Transverse colon (tissue), 4 donors: ENCODE data around the gene MRPL16. TPM values are rescaled to one million over a fixed set of nuclear protein-coding genes. Genes with fewer than 3 reads are reported as not detected.

ENCODE experiments used
- DNase-seq: peaks from one replicate; pipeline ENCODE4 v3.0.0-alpha.2; 2019
- H3K27ac ChIP-seq, 4 donors: fragments of 200-600 bp; sonication (generic); 2 replicates each; pipeline ENCODE4 v1.5.1; 2016 to 2018; ENCODE audit warnings: inconsistent platforms in 4 of 4
- H3K27me3 ChIP-seq: fragments of 200-600 bp; sonication (generic); 2 replicates; pipeline ENCODE4 v1.5.1; 2017; ENCODE audit warnings: inconsistent platforms
- H3K36me3 ChIP-seq, 4 donors: fragments of 200-600 bp; sonication (generic); 2 replicates each; pipeline ENCODE4 v1.5.1; 2017 to 2019; ENCODE audit warnings: inconsistent platforms in 4 of 4
- H3K4me1 ChIP-seq, 4 donors: fragments of 200-600 bp; sonication (generic); 2 replicates each; pipeline ENCODE4 v1.5.1; 2017 to 2020; ENCODE audit warnings: inconsistent platforms in 4 of 4
- H3K4me3 ChIP-seq, 4 donors: fragments of 200-600 bp; sonication (generic); 1 replicate in 1 of 4; 2 replicates in 3 of 4; pipeline versions ENCODE4 v1.5.1 to v1.6.1; 2017 to 2019; ENCODE audit warnings: inconsistent platforms in 4 of 4
- H3K9me3 ChIP-seq, 2 donors: fragments of 200-600 bp; sonication (generic); 2 replicates each; pipeline ENCODE4 v1.5.1; 2017 to 2019; ENCODE audit warnings: inconsistent platforms in 2 of 2
- CTCF ChIP-seq, 5 experiments: fragments of 200-600 bp in 3 of 5; fragments of 450-650 bp in 2 of 5; sonication (generic) in 3 of 5; IDR thresholded peaks; 1 replicate in 2 of 5; 2 replicates in 3 of 5; pipeline ENCODE4 v1.5.1; 2016 to 2017; ENCODE audit warnings: antibody characterized with exemption in 5 of 5, inconsistent platforms in 3 of 5, mild to moderate bottlenecking in 2 of 5, moderate library complexity in 1 of 5
- EP300 ChIP-seq: sonication (generic); formaldehyde crosslinking; IDR thresholded peaks from one replicate; pipeline ENCODE4 v1.6.1; 2017; ENCODE audit warnings: antibody characterized with exemption, low read depth
- POLR2A ChIP-seq: fragments of 450-650 bp; IDR thresholded peaks from one replicate; pipeline ENCODE4 v1.6.1; 2016; ENCODE audit warnings: antibody characterized with exemption, mild to moderate bottlenecking, moderate library complexity
- POLR2AphosphoS5 ChIP-seq, 3 donors: sonication (generic); formaldehyde crosslinking; IDR thresholded peaks; one replicate each; pipeline ENCODE4 v1.6.1; 2016; ENCODE audit warnings: antibody characterized with exemption in 3 of 3
- WGBS, 2 donors: methylation state at CpG; one replicate each; pipeline ENCODE4 v1.1.5; 2018; ENCODE audit warnings: low coverage in 1 of 2; 5-methylcytosine and 5-hydroxymethylcytosine counted together
- in situ Hi-C, 4 donors: fragments of 200-750 bp; cut with MboI; loops; one replicate each; pipeline versions ENCODE4 v1.15.0 to v1.15.1; 2017; ENCODE audit warnings: low sequenced_read_pairs in 3 of 4, low pct_ligation_motif_present in 1 of 4, low pct_unique_long_range_greater_than_20kb in 1 of 4
- intact Hi-C: fragments of 100-400 bp; cut with DNase I; formaldehyde crosslinking; loops from one replicate; pipeline ENCODE4 v1.15.1; 2023; ENCODE audit warnings: low total_unique reads
- total RNA-seq, 4 donors: library from RNA; depleted of rRNA; stranded (reverse); fragments of >200 nt; gene quantifications; one replicate each; pipeline ENCODE4 v1.1.0, GENCODE V29; 2016

MRPL16 gene
- total RNA-seq, 4 donors from 2014 or later = 7.5 to 62.4 (median 37.2) TPM

GRCh38 chr11:59842316-59842715 is 31.7 kb upstream of the MRPL16 start:
- no peak for DNase-seq
- intact Hi-C loops = no loop called here
- no peak overlapping the region for H3K4me3 ChIP-seq
- peaks cover 0 to 6% (median 0%) of the 10 kb centered on the region in 4 donors for H3K4me1 ChIP-seq
- no peaks in the 10 kb centered on the region for H3K9me3 ChIP-seq
- H3K27ac ChIP-seq = no peak overlapping the region
- no peak for TF ChIP-seq CTCF (IDR thresholded peaks at IDR 0.05)
- TF ChIP-seq EP300 = no peak
- TF ChIP-seq POLR2A = no peak
- no peak for TF ChIP-seq POLR2AphosphoS5 (IDR thresholded peaks at IDR 0.05)
- 58 to 80% methylated on average over 4 to 12 of the region's 12 CpGs for WGBS, 2 donors
- in situ Hi-C loops = loop anchor here in 1 of 4 donors (25.0 kb wide), 1 partner anchor 295 kb away; no protein-coding TSS in a partner anchor
- no peaks in the 10 kb centered on the region for H3K27me3 ChIP-seq
- H3K36me3 ChIP-seq = no peaks in the 10 kb centered on the region

- Histone ChIP-seq H3K27me3 (no peaks in the 10 kb centered on the region), H3K9me3 (no peaks in the 10 kb centered on the region), H3K27ac (no peak overlapping the region), H3K36me3 (no peaks in the 10 kb centered on the region), H3K4me1 (peaks cover 0 to 6% (median 0%) of the 10 kb centered on the region in 4 donors), H3K4me3 (no peak overlapping the region)
- no peak for DNase-seq
- WGBS, 2 donors = 85 to 94% methylated on average over 2 of the region's 2 CpGs
- intact Hi-C loops (no loop called here), in situ Hi-C loops (loop anchor here in 1 of 4 donors (25.0 kb wide), 1 partner anchor 296 kb away; no protein-coding TSS in a partner anchor)
- no peak for TF ChIP-seq POLR2AphosphoS5 (IDR thresholded peaks at IDR 0.05)
- TF ChIP-seq EP300 = no peak
- no peak for TF ChIP-seq CTCF (IDR thresholded peaks at IDR 0.05)
- TF ChIP-seq POLR2A = no peak
Measured at GRCh38 chr11:59841514-59841913, 30.9 kb upstream of the MRPL16 start.

- Histone ChIP-seq H3K27me3 (no peaks in the 10 kb centered on the region), H3K9me3 (no peaks in the 10 kb centered on the region), H3K27ac (no peak overlapping the region), H3K4me1 (peaks cover 0 to 6% (median 0%) of the 10 kb centered on the region in 4 donors), H3K36me3 (no peaks in the 10 kb centered on the region), H3K4me3 (no peak overlapping the region)
- TF ChIP-seq POLR2A (no peak), EP300 (no peak), POLR2AphosphoS5 (IDR thresholded peaks at IDR 0.05) (no peak), CTCF (IDR thresholded peaks at IDR 0.05) (no peak)
- in situ Hi-C loops = loop anchor here in 1 of 4 donors (25.0 kb wide), 1 partner anchor 298 kb away; no protein-coding TSS in a partner anchor
- DNase-seq = no peak
- intact Hi-C loops = no loop called here
Measured at GRCh38 chr11:59839615-59840014, 29.0 kb upstream of the MRPL16 start.

GRCh38 chr11:59833602-59834001 is 23.0 kb upstream of the MRPL16 start:
- in situ Hi-C loops = loop anchor here in 1 of 4 donors (25.0 kb wide), 1 partner anchor 304 kb away; no protein-coding TSS in a partner anchor
- DNase-seq = no peak
- no peak for TF ChIP-seq POLR2A
- no peak for TF ChIP-seq CTCF (IDR thresholded peaks at IDR 0.05)
- TF ChIP-seq POLR2AphosphoS5 (IDR thresholded peaks at IDR 0.05) = no peak
- no peak for TF ChIP-seq EP300
- no peaks in the 10 kb centered on the region for H3K36me3 ChIP-seq
- H3K4me3 ChIP-seq = no peak overlapping the region
- no peaks in the 10 kb centered on the region for H3K4me1 ChIP-seq
- no peaks in the 10 kb centered on the region for H3K27me3 ChIP-seq
- WGBS, 2 donors = 80 to 87% methylated on average over 2 of the region's 2 CpGs
- no peaks in the 10 kb centered on the region for H3K9me3 ChIP-seq
- intact Hi-C loops = no loop called here
- H3K27ac ChIP-seq = no peak overlapping the region
